Upper lobe of right lung (tissue), 1 donor: ENCODE results near the gene SERPINB2. TPM values are rescaled to one million over a fixed set of nuclear protein-coding genes. Genes with fewer than 3 reads are reported as not detected.

Experiments
- ATAC-seq: fragments of 200-7000 bp; cut with Tn5 transposase; one replicate; pipeline ENCODE4 v1.9.1; 2020; ENCODE audit warnings: mild to moderate bottlenecking, moderate library complexity
- DNase-seq: peaks from one replicate; pipeline ENCODE4 v3.0.0-alpha.2; 2020
- H3K27ac ChIP-seq: fragments of 200-600 bp; one replicate; pipeline ENCODE4 v1.8.0; 2022
- H3K27me3 ChIP-seq: fragments of 200-600 bp; one replicate; pipeline ENCODE4 v1.8.0; 2022; ENCODE audit warnings: mild to moderate bottlenecking
- H3K36me3 ChIP-seq: fragments of 200-600 bp; one replicate; pipeline ENCODE4 v1.8.0; 2022
- H3K4me1 ChIP-seq: fragments of 200-600 bp; one replicate; pipeline ENCODE4 v1.8.0; 2022
- H3K4me3 ChIP-seq: fragments of 200-600 bp; one replicate; pipeline ENCODE4 v1.8.0; 2022; ENCODE audit warnings: mild to moderate bottlenecking
- H3K9me3 ChIP-seq: fragments of 200-600 bp; one replicate; pipeline ENCODE4 v1.8.0; 2022
- intact Hi-C: fragments of 100-400 bp; cut with DNase I; formaldehyde crosslinking; loops from one replicate; pipeline ENCODE4 v1.11.0; 2022
- total RNA-seq: library from RNA; stranded (reverse); fragmentation: NEBNext Ultra II Directional; extraction: Animal tissue kit (Norgen Biotek cat#: 25700); gene quantifications from one replicate; pipeline ENCODE4 v1.2.1, GENCODE V29; 2021
- TF ChIP-seq, protein P1 (sequence below): fragments of 200-600 bp; IDR thresholded peaks from one replicate; pipeline ENCODE4 v1.8.0; 2022; ENCODE audit warnings: antibody characterized with exemption
- donor health status: DM: no; HTN: yes; CAD: no; lungs with severe emphysema.

Gene SERPINB2
- total RNA-seq, 1 donor from 2014 or later = 0.38 TPM

DNA sequence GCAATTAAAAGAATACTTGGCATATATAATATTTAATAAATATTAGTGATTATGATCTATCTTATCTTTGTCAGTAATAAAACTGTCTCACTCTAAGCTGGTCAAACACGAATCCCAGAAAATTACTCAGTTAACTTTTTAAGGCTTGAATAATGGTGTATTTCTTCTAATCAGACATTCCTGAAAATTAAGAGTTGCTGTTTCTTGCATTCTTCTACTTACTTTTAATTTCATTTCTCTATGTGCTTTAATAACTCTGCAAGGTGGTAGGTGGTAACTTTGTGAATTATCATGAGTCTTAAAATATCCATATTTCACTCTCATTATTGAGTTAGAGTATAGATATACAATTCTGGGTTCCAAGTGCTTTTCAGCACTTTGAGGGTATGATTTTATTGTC, 17.2 kb downstream of the SERPINB2 start:
- DNase-seq (no peak), ATAC-seq (no peak)
- Histone ChIP-seq H3K27me3 (no peaks in the 10 kb centered on the region), H3K4me3 (no peak overlapping the region), H3K27ac (no peak overlapping the region), H3K36me3 (no peaks in the 10 kb centered on the region), H3K9me3 (no peaks in the 10 kb centered on the region), H3K4me1 (no peaks in the 10 kb centered on the region)
- intact Hi-C loops = no loop called here
- TF ChIP-seq, protein P1, sequence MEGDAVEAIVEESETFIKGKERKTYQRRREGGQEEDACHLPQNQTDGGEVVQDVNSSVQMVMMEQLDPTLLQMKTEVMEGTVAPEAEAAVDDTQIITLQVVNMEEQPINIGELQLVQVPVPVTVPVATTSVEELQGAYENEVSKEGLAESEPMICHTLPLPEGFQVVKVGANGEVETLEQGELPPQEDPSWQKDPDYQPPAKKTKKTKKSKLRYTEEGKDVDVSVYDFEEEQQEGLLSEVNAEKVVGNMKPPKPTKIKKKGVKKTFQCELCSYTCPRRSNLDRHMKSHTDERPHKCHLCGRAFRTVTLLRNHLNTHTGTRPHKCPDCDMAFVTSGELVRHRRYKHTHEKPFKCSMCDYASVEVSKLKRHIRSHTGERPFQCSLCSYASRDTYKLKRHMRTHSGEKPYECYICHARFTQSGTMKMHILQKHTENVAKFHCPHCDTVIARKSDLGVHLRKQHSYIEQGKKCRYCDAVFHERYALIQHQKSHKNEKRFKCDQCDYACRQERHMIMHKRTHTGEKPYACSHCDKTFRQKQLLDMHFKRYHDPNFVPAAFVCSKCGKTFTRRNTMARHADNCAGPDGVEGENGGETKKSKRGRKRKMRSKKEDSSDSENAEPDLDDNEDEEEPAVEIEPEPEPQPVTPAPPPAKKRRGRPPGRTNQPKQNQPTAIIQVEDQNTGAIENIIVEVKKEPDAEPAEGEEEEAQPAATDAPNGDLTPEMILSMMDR = no peak

- no peak overlapping the region for H3K27ac ChIP-seq
- H3K4me3 ChIP-seq = no peak overlapping the region
- H3K9me3 ChIP-seq = no peaks in the 10 kb centered on the region
- intact Hi-C loops = no loop called here
- H3K4me1 ChIP-seq = no peaks in the 10 kb centered on the region
- ATAC-seq = no peak
- H3K27me3 ChIP-seq = no peaks in the 10 kb centered on the region
- H3K36me3 ChIP-seq = no peaks in the 10 kb centered on the region
- no peak for DNase-seq
- TF ChIP-seq, protein P1 = no peak
Observed at GRCh38 chr18:63905361-63905760, 17.9 kb downstream of the SERPINB2 start.

DNA sequence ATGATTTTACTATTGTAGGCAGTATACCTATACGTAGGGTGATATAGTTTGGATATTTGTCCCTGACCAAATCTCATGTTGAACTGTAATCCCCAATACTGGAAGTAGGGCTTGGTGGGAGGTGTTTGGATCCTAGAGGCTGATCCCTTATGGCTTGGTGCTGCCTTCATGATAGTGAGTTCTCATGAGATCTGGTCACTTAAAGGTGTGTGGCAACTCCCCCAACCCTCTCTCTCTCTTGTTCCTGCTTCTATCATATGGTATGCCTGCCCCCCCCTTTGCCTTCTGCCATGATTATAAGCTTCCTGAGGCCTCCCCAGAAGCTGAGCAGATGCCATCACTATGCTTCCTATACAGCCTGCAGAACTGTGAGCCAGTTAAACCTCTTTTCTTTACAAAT, 18.6 kb downstream of the SERPINB2 start:
- no peak overlapping the region for H3K27ac ChIP-seq
- H3K4me1 ChIP-seq = no peaks in the 10 kb centered on the region
- H3K27me3 ChIP-seq = no peaks in the 10 kb centered on the region
- H3K4me3 ChIP-seq = no peak overlapping the region
- H3K36me3 ChIP-seq = no peaks in the 10 kb centered on the region
- DNase-seq = no peak
- ATAC-seq = no peak
- TF ChIP-seq, protein P1 = no peak
- intact Hi-C loops = no loop called here
- H3K9me3 ChIP-seq = no peaks in the 10 kb centered on the region

DNA sequence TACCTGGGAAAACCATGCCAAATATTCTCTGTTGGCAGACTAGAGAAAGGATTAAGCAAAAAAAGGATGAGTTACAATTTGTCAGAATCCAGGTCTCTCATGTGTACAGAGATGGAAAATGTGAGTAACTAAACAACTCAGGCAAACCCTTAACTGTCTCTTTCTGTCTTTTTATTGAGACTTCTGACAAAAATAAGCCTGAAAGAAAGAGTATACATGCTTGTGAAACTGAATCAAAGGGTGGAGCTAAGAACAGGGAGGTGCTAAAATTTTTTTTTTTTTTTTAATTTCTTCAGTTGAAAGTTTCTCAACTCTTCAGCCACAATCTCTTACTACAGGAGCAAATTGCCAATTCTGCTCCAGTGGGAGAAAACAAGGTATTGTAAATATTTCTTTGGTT, 20.2 kb downstream of the SERPINB2 start, which contains the start of gene SERPINB10:
Gene SERPINB10, plus strand, starts transcription at position 295 of the 400 bp plus-strand sequence. CDS start 7,553 bp downstream, outside the sequence.
- H3K4me1 ChIP-seq = no peaks in the 10 kb centered on the region
- no peak within 1 kb of the TSS for H3K4me3 ChIP-seq
- ATAC-seq (no peak), DNase-seq (no peak)
- no peaks in the 10 kb centered on the region for H3K36me3 ChIP-seq
- TF ChIP-seq, protein P1 = no peak
- H3K27ac ChIP-seq = no peak within 1 kb of the TSS
- intact Hi-C loops = no loop called here
- H3K9me3 ChIP-seq = no peaks in the 10 kb centered on the region
- no peaks in the 10 kb centered on the region for H3K27me3 ChIP-seq

GRCh38 chr18:63908858-63909257, 21.4 kb downstream of the SERPINB2 start:
- no peak for DNase-seq
- TF ChIP-seq, protein P1 = no peak
- intact Hi-C loops = no loop called here
- Histone ChIP-seq H3K4me3 (no peak overlapping the region), H3K27me3 (no peaks in the 10 kb centered on the region), H3K27ac (no peak overlapping the region), H3K36me3 (no peaks in the 10 kb centered on the region), H3K9me3 (no peaks in the 10 kb centered on the region), H3K4me1 (no peaks in the 10 kb centered on the region)
- no peak for ATAC-seq

DNA sequence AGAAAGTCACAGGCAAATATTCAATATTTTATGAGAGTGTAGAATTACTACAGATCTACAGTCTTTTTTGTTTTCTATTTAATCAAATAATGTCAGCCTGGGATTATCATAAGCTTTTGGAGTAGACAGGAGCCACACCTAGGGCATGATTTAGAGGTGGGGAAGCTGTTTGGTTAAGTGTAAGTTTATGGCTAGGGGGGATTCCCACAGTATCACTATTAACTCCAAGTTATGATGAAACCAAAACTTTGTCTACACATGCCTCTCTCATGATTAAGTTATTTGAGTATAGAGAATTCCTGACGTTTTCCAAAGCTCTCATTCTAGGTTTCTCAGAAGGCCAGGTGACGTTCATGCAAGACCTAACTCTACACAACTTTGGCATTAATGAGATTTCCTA, 22.4 kb downstream of the SERPINB2 start:
- Histone ChIP-seq H3K4me1 (no peaks in the 10 kb centered on the region), H3K27me3 (no peaks in the 10 kb centered on the region), H3K36me3 (no peaks in the 10 kb centered on the region), H3K27ac (no peak overlapping the region), H3K4me3 (no peak overlapping the region), H3K9me3 (no peaks in the 10 kb centered on the region)
- ATAC-seq = no peak
- TF ChIP-seq, protein P1 = no peak
- no peak for DNase-seq
- intact Hi-C loops = no loop called here
